Measurements from ENCODE around the gene DRC3. TPM values are rescaled to one million over a fixed set of nuclear protein-coding genes. Genes with fewer than 3 reads are reported as not detected.

The DRC3 gene
- polyA plus RNA-seq, 1 donor from 2014 or later: 1.9 TPM

- H3K36me3 ChIP-seq (ENCODE audit: insufficient read depth, low read length): no peaks in the 10 kb centered on the region
- no peaks in the 10 kb centered on the region for H3F3A ChIP-seq (ENCODE audit: insufficient read depth, low read length, poor library complexity, severe bottlenecking)
- no peak overlapping the region for H2AFZ ChIP-seq (ENCODE audit: low read depth, low read length)
- H3K27me3 ChIP-seq (ENCODE audit: insufficient read depth, low read depth, low read length): no peaks in the 10 kb centered on the region
- H3K27ac ChIP-seq (ENCODE audit: low read length): no peak overlapping the region
- no peak overlapping the region for H3K9ac ChIP-seq (ENCODE audit: low read length)
- H3K4me3 ChIP-seq (ENCODE audit: low read length): no peak overlapping the region
- no peak for TF ChIP-seq POLR2AphosphoS5 (IDR thresholded peaks at IDR 0.05)
- TF ChIP-seq RAD21 (conservative IDR thresholded peaks at IDR 0.05): no peak
- TF ChIP-seq MXI1 (conservative IDR thresholded peaks at IDR 0.05; ENCODE audit: poor library complexity, severe bottlenecking): no peak
- TF ChIP-seq EZH2 (IDR thresholded peaks at IDR 0.05; ENCODE audit: borderline replicate concordance, insufficient read depth, low read length, poor library complexity, severe bottlenecking): no peak
- no peak for TF ChIP-seq SMC3 (conservative IDR thresholded peaks at IDR 0.05; ENCODE audit: poor library complexity)
- TF ChIP-seq TAF1 (IDR thresholded peaks at IDR 0.05; ENCODE audit: low read depth): no peak
- TF ChIP-seq REST (IDR thresholded peaks at IDR 0.05; ENCODE audit: borderline replicate concordance): no peak
- TF ChIP-seq CTCF (IDR thresholded peaks at IDR 0.05; ENCODE audit: poor library complexity, severe bottlenecking): no peak
- TF ChIP-seq EP300 (conservative IDR thresholded peaks at IDR 0.05; ENCODE audit: poor library complexity, severe bottlenecking): no peak
- H3K79me2 ChIP-seq (replicated peaks; ENCODE audit: insufficient read depth, low read length): no peaks in the 10 kb centered on the region
- H3K9me3 ChIP-seq (ENCODE audit: low read length): no peaks in the 10 kb centered on the region
- no peaks in the 10 kb centered on the region for H4K20me1 ChIP-seq (ENCODE audit: insufficient read depth)
- H3K4me2 ChIP-seq (ENCODE audit: low read length): no peak overlapping the region
- no peaks in the 10 kb centered on the region for H3K9me2 ChIP-seq (ENCODE audit: insufficient read depth, low read length)
Observed at GRCh38 chr17:18019838-18020154, 47.1 kb downstream of the DRC3 start.

GRCh38 chr17:18020971-18021370 is 48.3 kb downstream of the DRC3 start:
- H3F3A ChIP-seq (ENCODE audit: insufficient read depth, low read length, poor library complexity, severe bottlenecking): no peaks in the 10 kb centered on the region
- no peaks in the 10 kb centered on the region for H3K9me3 ChIP-seq (ENCODE audit: low read length)
- TF ChIP-seq EP300 (conservative IDR thresholded peaks at IDR 0.05; ENCODE audit: poor library complexity, severe bottlenecking) (no peak), MXI1 (conservative IDR thresholded peaks at IDR 0.05; ENCODE audit: poor library complexity, severe bottlenecking) (no peak), TAF1 (IDR thresholded peaks at IDR 0.05; ENCODE audit: low read depth) (no peak), CTCF (IDR thresholded peaks at IDR 0.05; ENCODE audit: poor library complexity, severe bottlenecking) (no peak), EZH2 (IDR thresholded peaks at IDR 0.05; ENCODE audit: borderline replicate concordance, insufficient read depth, low read length, poor library complexity, severe bottlenecking) (no peak), POLR2AphosphoS5 (IDR thresholded peaks at IDR 0.05) (no peak), SMC3 (conservative IDR thresholded peaks at IDR 0.05; ENCODE audit: poor library complexity) (no peak)
- H2AFZ ChIP-seq (ENCODE audit: low read depth, low read length): no peak overlapping the region
- H3K4me2 ChIP-seq (ENCODE audit: low read length): no peak overlapping the region
- H3K9ac ChIP-seq (ENCODE audit: low read length): no peak overlapping the region
- no peaks in the 10 kb centered on the region for H3K79me2 ChIP-seq (replicated peaks; ENCODE audit: insufficient read depth, low read length)
- H3K4me3 ChIP-seq (ENCODE audit: low read length): no peak overlapping the region
- H3K27ac ChIP-seq (ENCODE audit: low read length): no peak overlapping the region
- no peaks in the 10 kb centered on the region for H4K20me1 ChIP-seq (ENCODE audit: insufficient read depth)
- no peaks in the 10 kb centered on the region for H3K9me2 ChIP-seq (ENCODE audit: insufficient read depth, low read length)
- peaks cover 4% of the 10 kb centered on the region for H3K36me3 ChIP-seq (ENCODE audit: insufficient read depth, low read length)
- no peaks in the 10 kb centered on the region for H3K27me3 ChIP-seq (ENCODE audit: insufficient read depth, low read depth, low read length)

Data from neural cell (in vitro differentiated cells).